Lower leg skin (tissue), 4 donors: ENCODE results near the gene SCIN. TPM values are rescaled to one million over a fixed set of nuclear protein-coding genes. Genes with fewer than 3 reads are reported as not detected.
"Not testable (repeated sequence)": the region's sequence is repeated elsewhere in the genome, so short reads cannot be mapped to it uniquely, and the experiment has no call there.

Experiments
- DNase-seq, 2 donors: peaks; one replicate each; pipeline ENCODE4 v3.0.0-alpha.2; 2019; ENCODE audit warnings: low spot score in 2 of 2
- H3K4me3 ChIP-seq: fragments of 200-600 bp; sonication (generic); 2 replicates; pipeline ENCODE4 v1.5.1; 2017; ENCODE audit warnings: mild to moderate bottlenecking, low read depth; ENCODE audit not compliant: poor library complexity, severe bottlenecking
- CTCF ChIP-seq, 3 donors: fragments of 450-650 bp; IDR thresholded peaks; one replicate each; pipeline ENCODE4 v1.5.1; 2016; ENCODE audit warnings: antibody characterized with exemption in 3 of 3, mild to moderate bottlenecking in 3 of 3, moderate library complexity in 2 of 3
- POLR2A ChIP-seq, 2 donors: fragments of 450-650 bp; IDR thresholded peaks; one replicate each; pipeline ENCODE4 v1.6.1; 2016 to 2017; ENCODE audit warnings: antibody characterized with exemption in 2 of 2, mild to moderate bottlenecking in 1 of 2, moderate library complexity in 1 of 2
- whole genome bisulfite sequencing, 2 donors: methylation state at CpG; one replicate each; pipeline ENCODE4 v1.1.5; 2018; 5-methylcytosine and 5-hydroxymethylcytosine counted together
- intact Hi-C: fragments of 100-400 bp; cut with DNase I; formaldehyde crosslinking; loops from one replicate; pipeline ENCODE4 v1.15.0; 2023; ENCODE audit warnings: low total_unique reads
- total RNA-seq, 4 donors: library from RNA; depleted of rRNA; stranded (reverse); fragments of >200 nt; gene quantifications; one replicate each; pipeline ENCODE4 v1.1.0, GENCODE V29; 2016

SCIN gene
- total RNA-seq, 4 donors from 2014 or later, result 3.1 to 6.6 (median 5.8) TPM

GRCh38 chr7:12649348-12649747, 78.8 kb downstream of the SCIN start:
- intact Hi-C loops, result loop anchor here (10.0 kb wide), 1 partner anchor 615 kb away; no protein-coding TSS in a partner anchor
- no peak overlapping the region for H3K4me3 ChIP-seq
- DNase-seq, result no peak
- TF ChIP-seq CTCF (IDR thresholded peaks at IDR 0.05) (no peak), POLR2A (IDR thresholded peaks at IDR 0.05) (no peak)

- intact Hi-C loops, result no loop called here
- no peak for DNase-seq
- WGBS, 2 donors, result 89 to 95% methylated on average over 2 of the region's 2 CpGs
- no peak for TF ChIP-seq POLR2A (IDR thresholded peaks at IDR 0.05)
- TF ChIP-seq CTCF (IDR thresholded peaks at IDR 0.05), result no peak
- H3K4me3 ChIP-seq, result no peak overlapping the region
These were observed 79.6 kb downstream of the SCIN start for GRCh38 chr7:12650080-12650479.

GRCh38 chr7:12653110-12653509, 82.6 kb downstream of the SCIN start:
- no peak for TF ChIP-seq POLR2A (IDR thresholded peaks at IDR 0.05)
- TF ChIP-seq CTCF (IDR thresholded peaks at IDR 0.05), result no peak
- DNase-seq, result no peak
- WGBS, 2 donors, result 45 to 55% methylated on average over 3 of the region's 3 CpGs
- no peak overlapping the region for H3K4me3 ChIP-seq
- intact Hi-C loops, result no loop called here

- H3K4me3 ChIP-seq, result no peak overlapping the region
- intact Hi-C loops, result no loop called here
- WGBS, 2 donors, result 40 to 45% methylated on average over 2 of the region's 2 CpGs
- no peak for DNase-seq
- TF ChIP-seq CTCF (IDR thresholded peaks at IDR 0.05), result no peak
- no peak for TF ChIP-seq POLR2A (IDR thresholded peaks at IDR 0.05)
These were observed 83.0 kb downstream of the SCIN start for GRCh38 chr7:12653518-12653917.

- TF ChIP-seq CTCF (IDR thresholded peaks at IDR 0.05), result no peak
- TF ChIP-seq POLR2A (IDR thresholded peaks at IDR 0.05), result no peak
- DNase-seq, result no peak
- intact Hi-C loops, result no loop called here
- H3K4me3 ChIP-seq, result no peak overlapping the region
- WGBS, 2 donors, result 93 to 95% methylated on average over 2 of the region's 2 CpGs
These were observed 84.6 kb downstream of the SCIN start for GRCh38 chr7:12655161-12655560.

GRCh38 chr7:12660423-12660822, 89.9 kb downstream of the SCIN start:
- H3K4me3 ChIP-seq, DNase-seq, intact Hi-C loops: not testable (repeated sequence)
- WGBS, 2 donors, result 66 to 78% methylated on average over 8 of the region's 8 CpGs

- intact Hi-C loops, H3K4me3 ChIP-seq, DNase-seq: not testable (repeated sequence)
- 77 to 87% methylated on average over 3 of the region's 3 CpGs for WGBS, 2 donors
These were observed 90.5 kb downstream of the SCIN start for GRCh38 chr7:12660986-12661385.
